ENCODE results near the gene LRCOL1. TPM values are rescaled to one million over a fixed set of nuclear protein-coding genes. Genes with fewer than 3 reads are reported as not detected.

The LRCOL1 gene
- total and polyA plus RNA-seq, 8 donors = 0.63 to 2.2 (median 1.4) TPM

- no peak overlapping the region for H3K27ac ChIP-seq
- H3K27me3 ChIP-seq = peaks cover 26 to 64% of the 10 kb centered on the region in 2 donors
- peaks cover 0 to 19% of the 10 kb centered on the region in 2 donors for H3K9me3 ChIP-seq
- peak; percentile 90 for ATAC-seq
- H3K4me3 ChIP-seq = no peak overlapping the region
- H3K36me3 ChIP-seq = no peaks in the 10 kb centered on the region
- H3K4me1 ChIP-seq = peaks cover 2 to 5% of the 10 kb centered on the region in 2 donors
- TF ChIP-seq CTCF (IDR thresholded peaks at IDR 0.05) = peak; percentile 86 to 89
- DNase-seq = peak in 3 of 4 donors; percentile 74 to 90 (median 89)
- intact Hi-C loops (cut with DNase I) = loop anchor here in 1 of 2 donors (5.0 kb wide), 1 partner anchor 198 kb away; no protein-coding TSS in a partner anchor
These were observed 4.6 kb upstream of the LRCOL1 start for GRCh38 chr12:132614861-132615578.

GRCh38 chr12:132614029-132614428, 3.6 kb upstream of the LRCOL1 start:
- Histone ChIP-seq H3K36me3 (no peaks in the 10 kb centered on the region), H3K4me1 (peaks cover 2 to 5% of the 10 kb centered on the region in 2 donors), H3K4me3 (no peak overlapping the region), H3K9me3 (peaks cover 0 to 19% of the 10 kb centered on the region in 2 donors), H3K27me3 (peaks cover 22 to 64% of the 10 kb centered on the region in 2 donors), H3K27ac (no peak overlapping the region)
- intact Hi-C loops (cut with DNase I) = loop anchor here in 1 of 2 donors (5.0 kb wide), 1 partner anchor 197 kb away; no protein-coding TSS in a partner anchor
- peak in 1 of 4 donors; percentile 9 for DNase-seq
- no peak for TF ChIP-seq CTCF (IDR thresholded peaks at IDR 0.05)
- no peak for ATAC-seq

DNA sequence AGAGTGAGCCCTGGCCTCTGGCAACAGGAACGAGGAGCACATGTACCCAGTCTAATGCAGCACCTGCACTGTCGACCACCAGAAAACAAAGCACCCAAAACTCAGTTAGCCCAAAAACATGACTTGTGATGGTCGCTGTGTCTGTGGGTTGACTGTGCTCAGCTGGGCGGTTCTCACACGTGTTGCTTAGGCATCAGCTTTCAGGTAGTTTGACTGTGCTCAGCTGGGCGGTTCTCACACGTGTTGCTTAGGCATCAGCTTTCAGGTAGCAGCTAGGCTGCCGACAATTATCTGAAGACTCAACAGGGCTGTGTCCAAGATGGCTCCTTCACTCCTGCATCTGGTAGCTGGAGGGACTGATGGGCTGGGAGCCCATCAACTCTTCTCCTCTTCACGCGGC, 1.2 kb upstream of the LRCOL1 start:
- no peak for TF ChIP-seq CTCF (IDR thresholded peaks at IDR 0.05)
- no peak for ATAC-seq
- no peak overlapping the region for H3K4me3 ChIP-seq
- H3K27me3 ChIP-seq = peaks cover 9 to 62% of the 10 kb centered on the region in 2 donors
- peak in 1 of 4 donors; percentile 16 for DNase-seq
- H3K4me1 ChIP-seq = peaks cover 0 to 5% of the 10 kb centered on the region in 2 donors
- peaks cover 0 to 13% of the 10 kb centered on the region in 2 donors for H3K9me3 ChIP-seq
- no peaks in the 10 kb centered on the region for H3K36me3 ChIP-seq
- no peak overlapping the region for H3K27ac ChIP-seq
- intact Hi-C loops (cut with DNase I) = loop anchor here in 1 of 2 donors (5.0 kb wide), 1 partner anchor 194 kb away; no protein-coding TSS in a partner anchor

DNA sequence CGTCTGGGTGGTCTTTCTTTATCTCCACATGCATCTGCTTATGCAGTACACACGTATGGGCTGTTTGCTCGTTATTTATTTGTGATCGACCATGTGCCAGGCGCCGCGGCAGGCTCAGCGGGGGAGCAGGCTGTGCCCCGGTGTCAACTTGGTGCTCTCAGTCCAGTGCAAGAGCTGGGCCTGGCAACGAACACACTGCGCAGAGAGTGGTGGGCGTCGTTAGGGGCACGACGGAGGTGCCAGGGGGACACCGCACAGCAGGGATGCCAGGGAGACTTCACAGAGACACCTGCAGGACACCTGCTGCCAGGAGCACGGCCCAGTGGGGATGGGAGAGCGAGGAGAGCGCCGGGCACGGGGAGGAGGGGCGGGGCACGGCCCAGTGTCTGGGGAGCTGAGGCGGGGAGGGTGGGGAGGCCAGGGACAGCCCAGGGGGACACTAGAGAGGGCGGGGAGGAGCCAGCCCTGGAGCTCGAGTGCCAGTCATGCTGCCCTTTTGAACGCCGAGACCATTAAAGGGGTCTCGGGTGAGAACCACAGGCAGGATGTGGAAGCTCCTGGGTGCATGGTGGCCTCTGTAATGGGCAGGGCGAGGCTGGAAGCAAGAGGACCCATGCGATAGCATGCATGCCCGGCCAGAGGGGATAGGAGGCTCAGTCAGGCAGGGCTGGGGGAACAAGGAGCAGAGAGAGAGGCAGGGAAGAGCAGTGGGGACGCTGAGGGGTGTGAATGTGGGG, 652 bp upstream of the LRCOL1 start:
- H3K36me3 ChIP-seq = no peaks in the 10 kb centered on the region
- H3K27me3 ChIP-seq = peaks cover 9 to 62% of the 10 kb centered on the region in 2 donors
- TF ChIP-seq CTCF (IDR thresholded peaks at IDR 0.05) = no peak
- H3K27ac ChIP-seq = no peak overlapping the region
- intact Hi-C loops (cut with DNase I) = loop anchor here in 1 of 2 donors (5.0 kb wide), 1 partner anchor 194 kb away; no protein-coding TSS in a partner anchor
- H3K9me3 ChIP-seq = peaks cover 0 to 8% of the 10 kb centered on the region in 2 donors
- peak in 1 of 4 donors; percentile 63 for DNase-seq
- ATAC-seq = no peak
- no peak overlapping the region for H3K4me3 ChIP-seq
- H3K4me1 ChIP-seq = peaks cover 0 to 5% of the 10 kb centered on the region in 2 donors

All from left lung (tissue), 10 donors.